PFSK-1 (cell line): ENCODE data around the gene KIAA0753.

Experiments
- FOXP2 ChIP-seq: optimal IDR thresholded peaks from 2 replicates; pipeline ENCODE3; 2011; ENCODE audit warnings: borderline replicate concordance, control low read depth, inconsistent platforms; ENCODE audit not compliant: insufficient read depth; ENCODE audit errors: extremely low read length, extremely low read depth
- POLR2AphosphoS5 ChIP-seq: IDR thresholded peaks from 2 replicates; pipeline ENCODE4 v1.6.1; 2012; ENCODE audit warnings: low read depth, mild to moderate bottlenecking, control low read depth, low read length, moderate library complexity
- REST ChIP-seq, 2 experiments: IDR thresholded peaks; 2 replicates each; pipeline versions ENCODE4 v1.6.1 to v1.8.0; 2011 to 2012; ENCODE audit warnings: low read depth in 2 of 2, low read length in 2 of 2, control low read depth in 1 of 2, inconsistent platforms in 1 of 2, mild to moderate bottlenecking in 1 of 2, moderate library complexity in 1 of 2; ENCODE audit not compliant: insufficient read depth in 1 of 2
- SIN3A ChIP-seq: IDR thresholded peaks from 2 replicates; pipeline ENCODE4 v1.6.1; 2012; ENCODE audit warnings: mild to moderate bottlenecking, low read length, moderate library complexity, borderline replicate concordance; ENCODE audit not compliant: insufficient read depth
- TAF1 ChIP-seq: IDR thresholded peaks from 2 replicates; pipeline ENCODE4 v1.6.1; 2012; ENCODE audit warnings: low read length, control low read depth, borderline replicate concordance; ENCODE audit not compliant: insufficient read depth

Gene KIAA0753

GRCh38 chr17:6547336-6547735 lies 93.2 kb downstream of the KIAA0753 start:
- TF ChIP-seq FOXP2, result no peak
- TF ChIP-seq REST (IDR thresholded peaks at IDR 0.05; ENCODE audit: insufficient read depth in 1 of 2, low read depth in 2 of 2, low read length in 2 of 2), result no peak
- TF ChIP-seq SIN3A, result no peak
- TF ChIP-seq TAF1, result no peak
- TF ChIP-seq POLR2AphosphoS5, result no peak

GRCh38 chr17:6546069-6546718 lies 94.3 kb downstream of the KIAA0753 start:
- no peak for TF ChIP-seq REST (IDR thresholded peaks at IDR 0.05; ENCODE audit: insufficient read depth in 1 of 2, low read depth in 2 of 2, low read length in 2 of 2)
- no peak for TF ChIP-seq FOXP2
- TF ChIP-seq POLR2AphosphoS5, result no peak
- TF ChIP-seq TAF1, result no peak
- no peak for TF ChIP-seq SIN3A

- no peak for TF ChIP-seq SIN3A
- TF ChIP-seq REST (IDR thresholded peaks at IDR 0.05; ENCODE audit: insufficient read depth in 1 of 2, low read depth in 2 of 2, low read length in 2 of 2), result no peak
- no peak for TF ChIP-seq TAF1
- TF ChIP-seq POLR2AphosphoS5, result no peak
- TF ChIP-seq FOXP2, result no peak
Measured at GRCh38 chr17:6545291-6545690, 95.2 kb downstream of the KIAA0753 start.

- TF ChIP-seq SIN3A, result no peak
- no peak for TF ChIP-seq FOXP2
- TF ChIP-seq TAF1, result no peak
- TF ChIP-seq REST (IDR thresholded peaks at IDR 0.05; ENCODE audit: insufficient read depth in 1 of 2, low read depth in 2 of 2, low read length in 2 of 2), result no peak
- no peak for TF ChIP-seq POLR2AphosphoS5
Measured at GRCh38 chr17:6544011-6544370, 96.5 kb downstream of the KIAA0753 start.
